Activated CD4-positive, alpha-beta T cell treated with anti-CD3 and anti-CD28 coated beads, Interleukin-2, amount 50 U/mL, for 1 hour (primary cell): Measurements from ENCODE around the gene RCN1.
A peak's percentile ranks its signal among the peaks of the same experiment; 100 is the strongest.
"Not testable (repeated sequence)": the region's sequence is repeated elsewhere in the genome, so short reads cannot be mapped to it uniquely, and the experiment has no call there.

ENCODE experiments used
- DNase-seq: peaks from one replicate; pipeline ENCODE4 v3.0.0-alpha.2; 2020

RCN1 gene

DNA sequence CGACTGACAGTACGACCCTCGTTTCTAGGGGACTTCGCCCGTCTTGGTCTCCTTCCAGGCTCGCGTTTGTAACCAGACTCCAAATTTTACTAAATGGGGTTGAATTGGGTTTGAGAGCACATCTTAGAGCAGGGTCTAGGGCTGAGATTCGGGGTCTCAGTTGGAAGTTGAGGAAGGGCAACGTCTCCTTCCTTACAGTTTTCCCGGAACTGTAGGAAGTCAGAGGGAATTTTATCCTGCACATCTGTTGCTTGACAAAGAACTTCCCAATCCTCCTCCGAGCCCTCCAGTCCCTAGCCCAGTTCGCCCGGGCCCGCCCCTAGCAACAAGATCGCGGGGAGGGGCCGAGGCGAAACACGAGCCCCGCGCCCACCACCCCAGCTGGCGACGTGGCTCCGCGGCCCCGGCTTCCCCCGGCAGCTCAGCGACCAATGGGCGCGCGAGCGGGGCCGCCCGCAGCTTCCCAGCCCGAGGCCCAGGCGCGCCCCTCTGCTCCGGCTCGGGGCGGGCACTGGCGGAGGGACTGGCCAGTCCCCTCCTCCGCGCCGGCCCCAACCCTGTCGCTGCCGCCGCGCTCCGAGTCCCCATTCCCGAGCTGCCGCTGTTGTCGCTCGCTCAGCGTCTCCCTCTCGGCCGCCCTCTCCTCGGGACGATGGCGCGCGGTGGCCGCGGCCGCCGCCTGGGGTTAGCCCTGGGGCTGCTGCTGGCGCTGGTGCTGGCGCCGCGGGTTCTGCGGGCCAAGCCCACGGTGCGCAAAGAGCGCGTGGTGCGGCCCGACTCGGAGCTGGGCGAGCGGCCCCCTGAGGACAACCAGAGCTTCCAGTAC lies at the start of gene RCN1:
Gene RCN1 (plus strand): TSS at position 530 of the 826 bp plus-strand sequence. CDS start 123 bp downstream, at position 653.
- DNase-seq = peak; percentile 21

- DNase-seq = no peak
Observed at GRCh38 chr11:32043737-32044136, 47.1 kb upstream of the RCN1 start.

DNA sequence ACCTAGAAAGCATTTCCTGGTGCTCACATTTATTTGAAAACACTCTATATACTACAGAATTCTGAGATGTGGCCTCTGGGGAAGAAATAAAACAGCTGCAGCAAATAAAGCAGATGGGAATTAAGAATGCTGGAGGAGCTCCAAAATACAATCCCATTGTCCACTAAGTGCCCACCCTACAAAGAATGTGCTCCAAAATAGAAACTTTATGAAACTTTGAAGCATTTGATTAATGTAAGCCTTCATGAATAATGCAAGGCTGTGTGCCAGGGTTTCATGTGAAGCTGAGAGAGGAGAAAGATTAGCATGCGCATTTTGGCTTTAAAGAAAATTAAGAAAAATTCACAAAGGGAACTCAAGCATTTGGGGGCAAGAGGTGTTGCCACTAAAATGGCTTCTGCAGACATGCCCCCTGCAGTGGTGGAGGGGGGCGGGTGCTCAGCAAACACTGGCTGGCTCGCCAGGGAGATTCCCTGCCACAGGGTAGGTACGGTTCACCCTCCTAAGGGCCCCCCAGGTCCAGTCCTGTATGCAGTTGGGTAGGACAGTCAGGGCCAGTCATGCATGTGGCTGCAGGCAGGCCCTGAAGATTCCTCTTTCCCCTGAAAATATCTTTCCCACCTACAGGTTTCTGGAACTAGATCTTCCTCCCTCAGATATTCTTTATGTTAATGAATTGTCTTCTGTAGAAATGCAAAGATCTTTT lies 46.6 kb upstream of the RCN1 start:
- DNase-seq = no peak

- no peak for DNase-seq
Observed at GRCh38 chr11:32045456-32045855, 45.4 kb upstream of the RCN1 start.

DNA sequence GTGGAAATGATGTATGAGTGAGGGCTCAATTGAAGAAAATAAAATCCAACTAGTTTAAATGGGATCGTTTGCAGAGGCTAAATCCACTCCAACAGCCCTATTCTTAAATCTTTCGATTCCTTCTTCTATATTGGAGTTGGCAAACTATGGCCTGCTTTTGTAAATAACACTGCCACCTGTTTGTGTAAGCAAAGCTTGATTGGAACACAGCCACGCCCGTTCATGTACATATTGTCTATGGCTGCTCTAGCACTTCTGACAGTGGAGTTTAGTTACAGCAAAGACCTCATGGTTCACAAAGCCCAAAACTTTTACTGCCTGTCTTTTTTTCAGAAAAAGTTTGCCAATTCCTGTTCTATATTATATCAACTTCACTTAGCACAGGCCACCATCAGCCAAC lies 40.6 kb upstream of the RCN1 start:
- no peak for DNase-seq

DNA sequence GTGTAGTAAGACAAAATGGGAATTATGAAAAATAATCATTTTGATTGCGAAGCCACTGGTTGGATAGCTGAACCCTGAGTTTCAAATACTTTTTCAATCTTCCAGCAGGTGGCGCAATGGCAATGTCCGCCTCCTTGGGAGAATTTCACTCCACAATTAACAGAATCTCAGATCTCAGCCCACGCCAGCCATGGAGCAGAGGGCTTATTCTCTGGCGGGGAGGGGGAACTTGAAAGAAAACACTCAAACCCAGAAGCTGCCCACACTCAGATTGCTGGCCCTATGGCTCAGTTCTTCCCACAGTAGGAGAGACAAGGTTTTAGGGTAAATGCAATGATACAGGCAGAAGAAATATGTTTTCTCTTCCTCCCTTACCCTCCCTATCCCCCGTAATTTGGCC lies 38.7 kb upstream of the RCN1 start:
- peak; percentile 41 for DNase-seq

DNA sequence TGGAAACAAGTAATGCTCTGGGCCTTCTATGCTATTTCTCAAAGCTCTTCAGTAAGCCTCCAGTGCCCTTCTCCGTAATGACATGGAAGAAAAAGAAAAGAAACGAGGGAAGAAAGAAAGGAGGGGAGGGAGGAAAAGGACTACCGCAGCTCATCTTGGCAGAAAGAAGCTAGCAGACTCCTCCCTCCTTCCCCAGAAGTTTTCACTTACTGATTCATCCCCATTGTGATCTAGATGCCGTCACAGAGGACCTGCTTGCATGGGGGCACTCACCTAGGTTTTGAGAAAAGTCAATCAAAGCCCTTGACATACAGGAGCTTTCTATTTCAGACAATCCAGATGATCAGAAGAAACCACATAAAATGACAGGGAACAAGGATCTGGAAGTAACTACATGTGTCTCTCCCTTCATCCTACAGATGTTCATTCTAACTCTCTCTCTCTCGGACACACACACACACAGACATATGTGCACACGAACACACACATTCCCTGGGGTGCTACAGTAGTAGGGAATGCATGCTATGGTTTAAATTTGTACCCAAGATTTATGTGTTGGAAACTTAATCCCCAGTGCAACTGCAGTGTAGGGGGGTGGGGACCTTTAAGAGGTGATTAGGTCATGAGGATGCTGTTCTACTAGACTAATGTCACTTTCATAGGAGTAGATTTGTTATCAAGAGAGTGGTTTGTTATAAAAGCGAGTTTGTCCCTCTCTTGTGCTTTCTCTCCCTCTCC lies 37.6 kb upstream of the RCN1 start:
- no peak for DNase-seq

GRCh38 chr11:32055861-32056260 lies 35.0 kb upstream of the RCN1 start:
- DNase-seq = no peak

DNA sequence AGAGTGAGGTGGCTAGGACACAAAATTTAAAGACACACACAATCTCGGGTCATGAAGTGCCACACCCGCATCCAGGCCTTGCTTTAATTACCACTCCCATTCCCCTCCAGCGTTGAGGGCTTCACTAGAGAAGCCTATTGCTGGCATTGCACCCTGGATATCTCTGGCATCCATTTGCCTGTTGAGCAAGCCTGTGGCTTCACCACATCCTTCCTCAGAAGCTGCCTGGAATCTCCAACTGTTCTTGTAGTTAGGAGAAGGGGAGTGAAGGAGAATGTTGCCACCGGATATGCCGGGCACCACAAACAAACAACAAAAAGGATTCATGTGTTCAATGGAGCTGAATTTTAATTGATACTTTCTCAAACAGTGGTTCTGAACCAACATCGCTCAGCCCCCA lies 34.4 kb upstream of the RCN1 start:
- DNase-seq = no peak

DNA sequence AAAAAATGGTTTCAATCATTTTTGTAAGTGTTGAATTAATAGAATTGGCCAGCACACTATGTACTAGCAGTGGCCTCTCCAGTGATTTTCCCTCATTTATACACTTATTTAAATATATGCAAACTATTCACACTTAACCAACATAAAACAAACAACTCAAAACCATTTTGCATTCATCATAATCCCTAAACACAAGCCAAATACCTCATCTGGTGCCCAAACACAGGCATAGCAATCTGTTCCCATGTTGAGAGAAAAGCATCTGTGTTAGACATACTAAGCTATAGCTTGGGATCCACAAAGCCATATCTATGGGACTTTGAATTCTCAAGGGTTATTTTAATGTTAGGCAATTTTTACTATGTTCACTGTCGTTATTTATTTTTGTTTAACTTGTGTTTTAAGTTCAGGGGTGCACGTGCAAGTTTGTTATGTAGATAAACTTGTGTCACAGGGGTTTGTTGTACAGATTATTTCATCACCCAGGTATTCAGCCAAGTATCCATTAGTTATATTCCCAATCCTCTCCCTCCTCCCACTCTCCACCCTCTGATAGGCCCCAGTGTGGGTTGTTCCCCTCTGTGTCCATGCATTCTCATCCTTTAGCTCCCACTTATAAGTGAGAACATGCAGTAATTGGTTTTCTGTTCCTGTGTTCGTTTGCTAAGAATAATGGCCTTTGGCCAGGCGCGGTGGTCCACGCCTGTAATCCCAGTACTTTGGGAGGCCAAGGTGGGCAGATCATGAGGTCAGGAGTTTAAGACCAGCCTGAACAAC lies 31.0 kb upstream of the RCN1 start:
- DNase-seq = no peak

- no peak for DNase-seq
Observed at GRCh38 chr11:32062540-32062939, 28.3 kb upstream of the RCN1 start.

GRCh38 chr11:32063031-32063430 lies 27.8 kb upstream of the RCN1 start:
- not testable (repeated sequence) for DNase-seq

- DNase-seq = no peak
Observed at GRCh38 chr11:32065865-32066629, 24.8 kb upstream of the RCN1 start.

DNA sequence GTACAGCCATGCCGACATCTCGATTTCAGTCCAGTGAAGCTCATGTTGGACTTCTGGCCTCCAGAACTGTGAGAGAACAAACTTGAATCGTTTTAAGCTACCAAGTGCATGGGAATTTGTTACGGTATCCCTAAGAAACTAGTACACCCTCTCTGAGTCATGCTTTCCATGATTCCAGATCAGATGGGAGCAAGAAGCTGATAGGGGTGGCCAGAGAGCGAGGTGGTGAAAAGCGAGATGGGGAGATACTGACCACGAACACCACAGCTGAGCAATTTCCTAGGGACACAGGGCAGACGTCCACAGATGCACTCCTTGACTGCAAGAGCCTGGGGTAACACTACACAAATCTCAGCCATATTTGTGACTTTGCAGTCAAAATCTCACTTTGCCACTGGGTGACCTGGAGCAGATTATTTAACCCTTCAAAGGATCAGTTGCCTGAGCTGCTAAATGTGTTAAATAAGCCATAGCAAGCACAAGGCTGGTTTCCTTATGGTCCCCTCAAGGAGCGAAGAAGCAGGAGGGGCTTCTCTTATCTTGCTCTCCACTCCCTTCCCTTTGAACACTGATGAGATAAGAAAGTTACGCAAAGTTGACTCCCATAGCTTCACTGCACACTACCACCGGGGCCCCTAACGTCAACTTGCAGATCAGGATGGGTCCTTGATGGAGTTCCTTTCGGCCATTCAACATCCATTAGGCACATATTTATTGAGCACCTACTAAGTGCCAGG lies 22.6 kb upstream of the RCN1 start:
- no peak for DNase-seq

- no peak for DNase-seq
Observed at GRCh38 chr11:32069361-32070058, 21.4 kb upstream of the RCN1 start.

- DNase-seq = no peak
Observed at GRCh38 chr11:32070692-32071091, 20.2 kb upstream of the RCN1 start.

GRCh38 chr11:32071811-32072210 lies 19.1 kb upstream of the RCN1 start:
- DNase-seq = no peak

GRCh38 chr11:32072872-32073643 lies 17.8 kb upstream of the RCN1 start:
- no peak for DNase-seq

GRCh38 chr11:32073644-32074026 lies 17.2 kb upstream of the RCN1 start:
- DNase-seq = no peak

DNA sequence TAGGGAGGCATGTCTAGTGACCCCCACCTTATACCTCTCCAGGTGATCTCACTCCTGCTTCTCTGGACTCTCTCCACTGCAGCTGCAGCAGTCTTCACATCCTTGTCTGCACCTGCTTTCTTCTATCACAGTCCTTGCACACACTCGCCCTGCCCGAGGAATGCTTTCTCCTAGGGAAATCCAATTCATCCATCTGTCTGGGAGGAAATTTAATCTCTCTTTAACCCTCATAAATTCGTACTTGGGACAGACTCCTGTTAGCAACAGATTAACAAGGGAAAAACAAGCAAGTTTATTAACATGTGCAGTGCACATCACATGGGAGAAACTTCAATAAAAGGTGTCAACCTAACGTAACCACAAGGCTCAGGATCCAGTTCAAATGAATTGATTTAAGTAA lies 11.3 kb upstream of the RCN1 start:
- DNase-seq = no peak
